ENCODE results near the gene TTBK1.

- TF ChIP-seq POLR2A (IDR thresholded peaks at IDR 0.05) (no peak), CTCF (IDR thresholded peaks at IDR 0.05) (no peak)
Measured at GRCh38 chr6:43299338-43300293, 56.3 kb downstream of the TTBK1 start.
